ENCODE results near the gene SNX7.

Gene SNX7

DNA sequence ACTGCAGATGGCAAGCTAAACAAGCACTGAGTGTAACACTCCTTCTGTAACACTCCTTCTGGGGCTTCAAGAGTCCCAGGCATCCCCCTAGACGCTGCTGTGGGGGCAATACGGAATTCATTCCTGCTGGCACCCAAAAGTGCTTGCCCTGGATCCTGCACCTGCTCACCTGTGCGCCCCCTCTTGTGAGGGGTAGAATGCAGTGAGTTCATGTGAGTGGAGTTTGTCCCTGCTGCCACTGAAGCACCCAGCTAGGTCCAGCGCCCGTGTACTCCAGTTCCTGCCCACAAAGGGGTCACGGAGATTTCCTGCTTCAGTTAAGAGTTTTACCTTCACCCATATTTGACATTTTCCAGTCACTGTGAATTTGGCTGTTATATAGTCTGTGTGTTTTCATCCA, 130.0 kb downstream of the SNX7 start:
- Histone ChIP-seq H3K4me3 (no peak overlapping the region), H3K27ac (no peak overlapping the region)
- TF ChIP-seq, protein P1, sequence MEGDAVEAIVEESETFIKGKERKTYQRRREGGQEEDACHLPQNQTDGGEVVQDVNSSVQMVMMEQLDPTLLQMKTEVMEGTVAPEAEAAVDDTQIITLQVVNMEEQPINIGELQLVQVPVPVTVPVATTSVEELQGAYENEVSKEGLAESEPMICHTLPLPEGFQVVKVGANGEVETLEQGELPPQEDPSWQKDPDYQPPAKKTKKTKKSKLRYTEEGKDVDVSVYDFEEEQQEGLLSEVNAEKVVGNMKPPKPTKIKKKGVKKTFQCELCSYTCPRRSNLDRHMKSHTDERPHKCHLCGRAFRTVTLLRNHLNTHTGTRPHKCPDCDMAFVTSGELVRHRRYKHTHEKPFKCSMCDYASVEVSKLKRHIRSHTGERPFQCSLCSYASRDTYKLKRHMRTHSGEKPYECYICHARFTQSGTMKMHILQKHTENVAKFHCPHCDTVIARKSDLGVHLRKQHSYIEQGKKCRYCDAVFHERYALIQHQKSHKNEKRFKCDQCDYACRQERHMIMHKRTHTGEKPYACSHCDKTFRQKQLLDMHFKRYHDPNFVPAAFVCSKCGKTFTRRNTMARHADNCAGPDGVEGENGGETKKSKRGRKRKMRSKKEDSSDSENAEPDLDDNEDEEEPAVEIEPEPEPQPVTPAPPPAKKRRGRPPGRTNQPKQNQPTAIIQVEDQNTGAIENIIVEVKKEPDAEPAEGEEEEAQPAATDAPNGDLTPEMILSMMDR (IDR thresholded peaks at IDR 0.05) = no peak
- DNase-seq (ENCODE audit: low spot score) = no peak

DNA sequence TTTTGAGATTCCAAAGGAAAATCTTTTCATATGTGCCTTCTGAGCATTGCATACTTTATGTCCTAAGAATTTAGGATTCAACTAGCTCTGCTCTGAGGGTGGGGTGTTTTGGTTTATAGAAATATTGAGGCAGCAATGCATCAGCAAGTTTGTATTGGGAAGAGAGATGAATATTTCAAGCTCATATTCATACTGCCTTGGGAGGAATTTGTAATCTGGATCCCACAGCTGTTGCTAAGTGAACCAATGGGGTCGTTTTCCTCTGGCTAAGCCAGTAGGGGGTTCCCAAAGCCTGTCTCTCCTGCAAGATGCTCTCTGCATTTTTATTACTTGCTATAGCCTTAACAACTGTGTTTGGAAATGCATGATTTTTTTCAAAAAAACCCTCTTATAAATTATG, 130.6 kb downstream of the SNX7 start:
- Histone ChIP-seq H3K4me3 (no peak overlapping the region), H3K27ac (no peak overlapping the region)
- TF ChIP-seq, protein P1 (IDR thresholded peaks at IDR 0.05) = no peak
- DNase-seq (ENCODE audit: low spot score) = no peak

DNA sequence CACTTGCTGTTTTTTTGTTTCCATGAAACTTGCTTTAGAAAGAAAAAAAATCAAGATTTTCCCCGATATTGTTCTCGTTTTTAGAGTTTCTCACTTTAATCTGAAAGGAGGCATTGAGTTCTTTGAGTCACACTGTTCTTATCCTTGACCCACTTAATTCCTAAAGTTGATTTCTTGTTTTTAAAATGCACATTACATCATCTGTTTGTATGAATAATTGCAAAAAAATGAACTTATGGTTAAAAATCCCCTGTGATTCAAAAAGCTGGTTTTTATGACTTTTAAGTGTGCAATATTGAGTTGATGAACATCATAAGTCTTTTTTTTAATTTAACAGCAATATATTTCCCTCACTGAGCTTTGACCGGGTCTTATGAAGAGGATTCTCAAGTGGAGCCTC, 131.6 kb downstream of the SNX7 start:
- Histone ChIP-seq H3K27ac (no peak overlapping the region), H3K4me3 (no peak overlapping the region)
- DNase-seq (ENCODE audit: low spot score) = no peak
- TF ChIP-seq, protein P1 (IDR thresholded peaks at IDR 0.05) = no peak

DNA sequence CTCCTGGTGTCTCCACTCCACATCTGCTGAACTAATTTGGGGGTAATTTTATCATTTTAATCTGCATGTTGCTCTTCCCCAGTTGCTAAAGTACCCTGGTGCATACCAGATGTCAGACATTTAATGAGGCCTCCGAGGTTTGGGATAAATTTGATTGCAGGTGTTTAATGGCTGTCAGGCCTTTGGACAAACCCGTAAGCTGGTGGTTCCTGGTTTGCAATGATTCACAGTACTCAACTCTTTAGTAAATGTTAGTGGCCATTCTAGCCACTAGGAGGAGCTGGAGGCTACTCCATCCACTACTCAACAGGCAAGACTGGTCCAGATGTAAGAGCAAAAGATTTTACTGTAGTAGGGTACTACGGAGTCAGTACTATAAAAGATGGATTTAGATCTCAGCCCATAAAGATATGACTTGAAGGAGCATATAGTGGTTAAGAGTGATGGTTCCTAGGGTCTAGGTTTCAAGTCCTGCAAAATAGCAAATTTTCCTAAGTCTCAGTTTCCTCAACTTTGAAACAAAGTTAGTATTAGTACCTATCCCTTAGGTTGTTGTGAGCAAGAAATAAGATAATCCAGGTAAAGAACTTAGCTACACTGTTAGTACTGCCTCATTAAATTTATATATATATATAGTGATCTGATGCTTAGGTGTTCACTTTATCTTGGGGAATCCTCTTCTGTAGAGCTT, 132.8 kb downstream of the SNX7 start:
- no peak overlapping the region for H3K4me3 ChIP-seq
- TF ChIP-seq, protein P1 (IDR thresholded peaks at IDR 0.05) = peak; percentile 35
- no peak overlapping the region for H3K27ac ChIP-seq
- DNase-seq (ENCODE audit: low spot score) = no peak

DNA sequence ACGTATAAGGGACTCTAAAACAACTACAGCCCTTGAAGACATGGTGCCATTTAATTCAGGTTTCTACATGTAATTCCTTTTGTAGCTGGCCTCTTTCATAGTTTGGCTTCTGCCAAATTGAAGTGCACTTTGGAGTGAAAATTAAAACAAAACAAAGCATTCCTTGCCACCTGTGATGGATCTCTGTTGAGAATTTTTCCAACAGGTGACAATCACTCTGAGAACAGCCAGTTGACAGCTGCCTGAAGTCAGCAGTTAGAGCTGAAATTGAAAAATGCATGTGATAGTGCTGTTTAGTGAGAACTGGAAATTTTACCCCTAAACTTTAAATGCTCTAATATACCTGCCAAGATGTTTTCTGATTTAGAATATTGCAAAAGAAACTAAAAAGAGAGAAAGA, 134.5 kb downstream of the SNX7 start:
- H3K4me3 ChIP-seq = no peak overlapping the region
- no peak overlapping the region for H3K27ac ChIP-seq
- TF ChIP-seq, protein P1 (IDR thresholded peaks at IDR 0.05) = no peak
- DNase-seq (ENCODE audit: low spot score) = no peak

DNA sequence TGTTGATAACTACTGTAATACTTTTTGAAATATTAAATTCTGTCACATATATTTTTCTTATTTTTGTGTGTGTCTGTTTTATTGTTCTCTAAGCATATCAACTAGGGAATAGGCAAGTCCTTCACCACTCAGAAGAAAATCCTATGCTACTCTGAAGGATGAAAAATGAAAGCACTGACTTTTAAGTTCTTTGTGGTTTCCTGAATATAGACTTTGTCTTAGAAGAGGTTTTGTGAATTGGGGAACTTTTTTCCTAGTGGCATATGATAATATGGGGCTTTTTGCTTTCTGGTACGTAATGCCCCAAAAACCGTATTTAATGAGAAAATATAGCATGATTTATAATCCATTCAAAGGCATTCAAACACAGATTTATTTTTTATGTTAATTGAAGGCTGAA, 136.0 kb downstream of the SNX7 start:
- DNase-seq (ENCODE audit: low spot score) = no peak
- Histone ChIP-seq H3K27ac (no peak overlapping the region), H3K4me3 (no peak overlapping the region)
- TF ChIP-seq, protein P1 (IDR thresholded peaks at IDR 0.05) = no peak

Measured in coronary artery (tissue), 2 donors.